Panc1 (cell line): ENCODE data around the gene C6. TPM values are rescaled to one million over a fixed set of nuclear protein-coding genes. Genes with fewer than 3 reads are reported as not detected.

Experiments
- ATAC-seq: fragments of 200-7000 bp; cut with Tn5 transposase; 2 replicates; pipeline ENCODE4 v1.9.1; 2020; ENCODE audit warnings: mild to moderate bottlenecking, moderate library complexity
- BruUV-seq: library from RNA; stranded (reverse); fragments of 400-500 nt; replicated peaks from 2 replicates; lab custom pipeline; 2021; lab: Mats Ljungman, UMichigan
- CTCF ChIA-PET: fragments of 300-600 bp; sonication (Branson Sonifier 250); formaldehyde crosslinking; loops from one replicate; lab custom pipeline; 2022; ENCODE audit warnings: antibody characterized with exemption; lab: Charles Lee
- POLR2A ChIA-PET: fragments of 300-600 bp; sonication (Branson Sonifier 250); formaldehyde crosslinking; loops from one replicate; lab custom pipeline; 2022; ENCODE audit warnings: antibody characterized with exemption; lab: Charles Lee
- DNase-seq: peaks from one replicate; pipeline ENCODE4 v3.0.0-alpha.2; 2010; ENCODE audit warnings: low read depth, low spot score
- H3K27ac ChIP-seq: 2 replicates; pipeline ENCODE4 v1.5.1; 2011; ENCODE audit warnings: mild to moderate bottlenecking, low read length, inconsistent platforms
- H3K27me3 ChIP-seq: fragments of 200-500 bp; sonication (Bioruptor generic); 2 replicates; pipeline ENCODE4 v1.6.0; 2014; ENCODE audit warnings: low read length, inconsistent platforms; ENCODE audit not compliant: control insufficient read depth, insufficient read depth
- H3K36me3 ChIP-seq: fragments of 200-500 bp; sonication (Bioruptor generic); 2 replicates; pipeline ENCODE4 v1.5.1; 2014; ENCODE audit warnings: inconsistent platforms, mild to moderate bottlenecking, low read length, moderate library complexity; ENCODE audit not compliant: control insufficient read depth, insufficient read depth
- H3K4me1 ChIP-seq: 2 replicates; pipeline ENCODE4 v1.5.1; 2011; ENCODE audit warnings: inconsistent platforms, mild to moderate bottlenecking, low read length, moderate library complexity; ENCODE audit not compliant: control insufficient read depth, insufficient read depth
- H3K4me3 ChIP-seq, 2 experiments: 2 replicates each; pipeline ENCODE4 v1.5.1; 2011 to 2012; ENCODE audit warnings: low read depth in 2 of 2, low read length in 2 of 2, mild to moderate bottlenecking in 2 of 2, inconsistent platforms in 1 of 2, moderate library complexity in 1 of 2
- H3K9me3 ChIP-seq: fragments of 200-500 bp; sonication (Bioruptor generic); 2 replicates; pipeline ENCODE4 v1.5.1; 2014; ENCODE audit warnings: low read depth, mild to moderate bottlenecking, inconsistent platforms, low read length, moderate library complexity; ENCODE audit not compliant: control insufficient read depth, insufficient read depth
- CTCF ChIP-seq: fragments of 450-650 bp; IDR thresholded peaks from 2 replicates; pipeline ENCODE4 v1.5.1; 2017; ENCODE audit warnings: mild to moderate bottlenecking
- POLR2AphosphoS5 ChIP-seq: IDR thresholded peaks from 2 replicates; pipeline ENCODE4 v1.6.1; 2012; ENCODE audit warnings: mild to moderate bottlenecking, low read depth, low read length, moderate library complexity
- REST ChIP-seq, 2 experiments: IDR thresholded peaks; 2 replicates each; pipeline ENCODE4 v1.6.1; 2011 to 2012; ENCODE audit warnings: low read depth in 2 of 2, control low read depth in 1 of 2, low read length in 1 of 2, mild to moderate bottlenecking in 1 of 2, moderate library complexity in 1 of 2; ENCODE audit not compliant: insufficient read depth in 1 of 2
- SIN3A ChIP-seq: IDR thresholded peaks from 2 replicates; pipeline ENCODE4 v1.6.1; 2012; ENCODE audit warnings: low read depth, mild to moderate bottlenecking, low read length, moderate library complexity, borderline replicate concordance; ENCODE audit not compliant: insufficient read depth
- TCF7L2 ChIP-seq: IDR thresholded peaks from 2 replicates; pipeline ENCODE4 v1.6.1; 2011; ENCODE audit warnings: mild to moderate bottlenecking, low read depth, low read length, inconsistent platforms
- in situ Hi-C: cut with HindIII; loops from 2 replicates; pipeline ENCODE4 v1.10.0; 2016; ENCODE audit warnings: low sequenced_read_pairs, low pct_unique_long_range_greater_than_20kb
- intact Hi-C: fragments of 100-400 bp; cut with micrococcal nuclease; formaldehyde crosslinking; loops from one replicate; pipeline ENCODE4 v1.10.0; 2022; ENCODE audit not compliant: unreplicated experiment
- total RNA-seq: library from RNA; stranded (reverse); gene quantifications from one replicate; pipeline ENCODE4 v1.2.1, GENCODE V29; 2021; ENCODE audit not compliant: unreplicated experiment

The C6 gene
- total RNA-seq, 1 experiment from 2014 or later = 0.13 TPM

GRCh38 chr5:41097642-41098041 is 115.7 kb downstream of the C6 start:
- intact Hi-C loops (no loop called here), in situ Hi-C loops (no loop called here)
- ATAC-seq (no peak), DNase-seq (no peak)
- Histone ChIP-seq H3K4me3 (no peak overlapping the region), H3K4me1 (no peaks in the 10 kb centered on the region), H3K36me3 (no peaks in the 10 kb centered on the region), H3K27ac (no peak overlapping the region), H3K9me3 (no peaks in the 10 kb centered on the region), H3K27me3 (no peaks in the 10 kb centered on the region)
- CTCF ChIA-PET = no interaction called here
- TF ChIP-seq TCF7L2 (no peak), SIN3A (no peak), REST (IDR thresholded peaks at IDR 0.05; ENCODE audit: insufficient read depth in 1 of 2, low read depth in 2 of 2, low read length in 1 of 2) (no peak), CTCF (no peak)
- no TSS peak for BruUV-seq
- POLR2A ChIA-PET = no interaction called here

- Histone ChIP-seq H3K4me1 (no peaks in the 10 kb centered on the region), H3K27ac (no peak overlapping the region), H3K9me3 (no peaks in the 10 kb centered on the region), H3K4me3 (no peak overlapping the region), H3K36me3 (no peaks in the 10 kb centered on the region), H3K27me3 (no peaks in the 10 kb centered on the region)
- no peak for ATAC-seq
- intact Hi-C loops = no loop called here
- DNase-seq = no peak
- TF ChIP-seq TCF7L2 (no peak), CTCF (no peak), SIN3A (no peak), POLR2AphosphoS5 (no peak), REST (IDR thresholded peaks at IDR 0.05; ENCODE audit: insufficient read depth in 1 of 2, low read depth in 2 of 2, low read length in 1 of 2) (no peak)
- BruUV-seq = no TSS peak
- in situ Hi-C loops = no loop called here
- ChIA-PET CTCF (no interaction called here), POLR2A (no interaction called here)
Measured at GRCh38 chr5:41095324-41096101, 117.8 kb downstream of the C6 start.
